Gastroesophageal sphincter (tissue), 3 donors: ENCODE data around the gene CD46.

Experiments used
- CTCF ChIP-seq, 4 experiments: fragments of 200-600 bp in 2 of 4; fragments of 450-650 bp in 2 of 4; sonication (generic) in 1 of 4; IDR thresholded peaks; one replicate each; pipeline ENCODE4 v1.5.1; 2017 to 2019; ENCODE audit warnings: antibody characterized with exemption in 4 of 4, mild to moderate bottlenecking in 2 of 4, moderate library complexity in 2 of 4
- EP300 ChIP-seq: sonication (generic); formaldehyde crosslinking; IDR thresholded peaks from one replicate; pipeline ENCODE4 v1.6.1; 2017; ENCODE audit warnings: antibody characterized with exemption, mild to moderate bottlenecking
- POLR2A ChIP-seq, 2 donors: fragments of 450-650 bp; IDR thresholded peaks; one replicate each; pipeline ENCODE4 v1.6.1; 2017; ENCODE audit warnings: antibody characterized with exemption in 2 of 2, mild to moderate bottlenecking in 2 of 2, moderate library complexity in 1 of 2
- POLR2AphosphoS5 ChIP-seq: sonication (generic); formaldehyde crosslinking; IDR thresholded peaks from one replicate; pipeline ENCODE4 v1.6.1; 2017; ENCODE audit warnings: antibody characterized with exemption

GRCh38 chr1:207794861-207795260 is 43.0 kb downstream of the CD46 start:
- no peak for TF ChIP-seq CTCF (IDR thresholded peaks at IDR 0.05)
- no peak for TF ChIP-seq POLR2A (IDR thresholded peaks at IDR 0.05)
- TF ChIP-seq EP300, result no peak
- TF ChIP-seq POLR2AphosphoS5, result no peak
